Measurements from ENCODE around the gene DISC1. TPM values are rescaled to one million over a fixed set of nuclear protein-coding genes. Genes with fewer than 3 reads are reported as not detected.
"Not testable (repeated sequence)": the region's sequence is repeated elsewhere in the genome, so short reads cannot be mapped to it uniquely, and the experiment has no call there.

DISC1 gene
- total RNA-seq, 2 donors from 2014 or later: 8.0 to 9.4 TPM

DNA sequence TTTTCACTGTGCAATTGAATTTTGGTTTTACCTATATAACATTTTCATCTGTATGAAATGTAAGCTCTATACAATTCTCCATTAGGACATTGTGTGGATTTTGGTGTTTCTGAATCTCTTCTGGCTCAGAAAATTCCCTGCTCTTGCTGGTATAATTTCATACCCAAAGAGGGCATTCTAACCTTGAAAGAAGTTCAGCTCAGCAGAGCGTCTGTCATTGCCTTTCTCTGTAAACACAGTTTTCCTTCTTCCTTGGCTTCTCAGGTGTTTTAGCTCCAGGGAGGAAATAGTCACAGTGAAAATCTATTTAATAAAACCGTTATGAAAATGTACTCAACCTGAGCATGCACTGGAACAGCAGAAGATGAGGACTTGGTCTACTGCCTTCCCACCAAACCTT lies 16.0 kb downstream of the DISC1 start:
- Mint-ChIP-seq H3K4me1 (no peaks in the 10 kb centered on the region), H3K27ac (no peak overlapping the region), H3K36me3 (ENCODE audit: low read depth) (peaks cover 16% of the 10 kb centered on the region), H3K4me3 (no peak overlapping the region), H3K9me3 (peaks cover 22% of the 10 kb centered on the region), H3K27me3 (ENCODE audit: insufficient read depth) (peaks cover 3% of the 10 kb centered on the region)
- H3K27me3 ChIP-seq (ENCODE audit: control insufficient read depth, insufficient read depth, low read length, poor library complexity, severe bottlenecking): no peaks in the 10 kb centered on the region
- H3K9me3 ChIP-seq (ENCODE audit: control insufficient read depth, low read length): peaks cover 7% of the 10 kb centered on the region
- H3K9ac ChIP-seq (ENCODE audit: extremely low read depth, low read length, poor library complexity, severe bottlenecking): no peak overlapping the region
- TF ChIP-seq, protein P1, sequence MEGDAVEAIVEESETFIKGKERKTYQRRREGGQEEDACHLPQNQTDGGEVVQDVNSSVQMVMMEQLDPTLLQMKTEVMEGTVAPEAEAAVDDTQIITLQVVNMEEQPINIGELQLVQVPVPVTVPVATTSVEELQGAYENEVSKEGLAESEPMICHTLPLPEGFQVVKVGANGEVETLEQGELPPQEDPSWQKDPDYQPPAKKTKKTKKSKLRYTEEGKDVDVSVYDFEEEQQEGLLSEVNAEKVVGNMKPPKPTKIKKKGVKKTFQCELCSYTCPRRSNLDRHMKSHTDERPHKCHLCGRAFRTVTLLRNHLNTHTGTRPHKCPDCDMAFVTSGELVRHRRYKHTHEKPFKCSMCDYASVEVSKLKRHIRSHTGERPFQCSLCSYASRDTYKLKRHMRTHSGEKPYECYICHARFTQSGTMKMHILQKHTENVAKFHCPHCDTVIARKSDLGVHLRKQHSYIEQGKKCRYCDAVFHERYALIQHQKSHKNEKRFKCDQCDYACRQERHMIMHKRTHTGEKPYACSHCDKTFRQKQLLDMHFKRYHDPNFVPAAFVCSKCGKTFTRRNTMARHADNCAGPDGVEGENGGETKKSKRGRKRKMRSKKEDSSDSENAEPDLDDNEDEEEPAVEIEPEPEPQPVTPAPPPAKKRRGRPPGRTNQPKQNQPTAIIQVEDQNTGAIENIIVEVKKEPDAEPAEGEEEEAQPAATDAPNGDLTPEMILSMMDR (conservative IDR thresholded peaks at IDR 0.05): no peak
- DNase-seq: no peak
- no peaks in the 10 kb centered on the region for H3K36me3 ChIP-seq (ENCODE audit: control insufficient read depth, insufficient read depth, low read length)
- no peak overlapping the region for H3K4me3 ChIP-seq (ENCODE audit: low read length)
- no peak overlapping the region for H3K27ac ChIP-seq (ENCODE audit: low read depth, low read length)
- 85 to 100% methylated on average over 2 of the region's 2 CpGs for WGBS, 2 experiments (ENCODE audit: insufficient coverage in 1 of 2, insufficient read length in 1 of 2)
- no peaks in the 10 kb centered on the region for H3K4me1 ChIP-seq (ENCODE audit: control insufficient read depth, insufficient read depth, low read length)

DNA sequence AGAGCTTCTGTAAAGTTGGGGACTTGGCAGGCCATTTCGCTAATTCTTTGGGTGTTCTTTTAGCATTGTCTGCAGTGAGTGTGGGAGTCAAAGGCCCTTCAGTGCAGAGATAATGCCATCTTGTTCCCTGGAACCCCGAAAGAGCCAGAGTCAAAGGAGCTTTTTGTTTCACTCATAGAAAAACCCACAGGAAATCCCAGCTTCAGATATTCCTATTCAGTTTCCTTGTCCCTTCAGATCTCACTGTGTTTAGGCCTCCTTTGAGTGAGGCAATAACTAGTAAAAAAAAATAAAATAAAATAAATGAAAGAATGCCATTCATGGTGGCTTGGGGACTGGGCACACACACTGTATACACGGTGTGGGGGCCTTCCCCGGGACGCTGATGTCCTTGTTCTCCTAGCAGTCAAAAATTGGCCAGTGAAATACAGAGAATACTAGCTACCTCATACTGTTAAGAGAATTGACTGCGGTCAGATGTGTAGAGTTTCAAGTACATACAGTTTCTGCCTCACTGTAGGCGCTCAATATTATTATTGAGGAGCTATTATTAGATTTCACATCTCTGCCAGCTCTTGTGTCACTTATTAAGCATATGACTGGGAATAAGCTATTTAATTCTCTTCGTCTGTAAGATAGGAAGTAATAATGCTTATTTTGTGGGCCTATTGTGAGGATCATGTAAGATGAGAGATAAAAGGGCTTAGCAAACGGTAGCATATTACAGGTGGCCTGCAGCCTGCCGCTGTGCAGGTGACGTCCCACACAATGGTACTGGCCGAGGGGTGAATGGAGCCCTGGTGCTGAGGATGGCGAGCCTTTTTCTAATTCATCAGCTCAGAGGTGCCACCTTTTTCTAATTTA lies 16.7 kb downstream of the DISC1 start:
- H3K9ac ChIP-seq (ENCODE audit: extremely low read depth, low read length, poor library complexity, severe bottlenecking): no peak overlapping the region
- H3K27me3 ChIP-seq (ENCODE audit: control insufficient read depth, insufficient read depth, low read length, poor library complexity, severe bottlenecking): no peaks in the 10 kb centered on the region
- peaks cover 7% of the 10 kb centered on the region for H3K27me3 Mint-ChIP-seq (ENCODE audit: insufficient read depth)
- H3K36me3 ChIP-seq (ENCODE audit: control insufficient read depth, insufficient read depth, low read length): no peaks in the 10 kb centered on the region
- H3K9me3 ChIP-seq (ENCODE audit: control insufficient read depth, low read length): peaks cover 7% of the 10 kb centered on the region
- H3K9me3 Mint-ChIP-seq: peaks cover 26% of the 10 kb centered on the region
- no peak overlapping the region for H3K27ac ChIP-seq (ENCODE audit: low read depth, low read length)
- peaks cover 15% of the 10 kb centered on the region for H3K36me3 Mint-ChIP-seq (ENCODE audit: low read depth)
- no peaks in the 10 kb centered on the region for H3K4me1 Mint-ChIP-seq
- H3K4me1 ChIP-seq (ENCODE audit: control insufficient read depth, insufficient read depth, low read length): no peaks in the 10 kb centered on the region
- WGBS, 2 experiments (ENCODE audit: insufficient coverage in 1 of 2, insufficient read length in 1 of 2): 88 to 91% methylated on average over 11 to 13 of the region's 13 CpGs
- H3K4me3 ChIP-seq (ENCODE audit: low read length): no peak overlapping the region
- no peak for DNase-seq
- H3K4me3 Mint-ChIP-seq: no peak overlapping the region
- TF ChIP-seq, protein P1 (conservative IDR thresholded peaks at IDR 0.05): no peak
- no peak overlapping the region for H3K27ac Mint-ChIP-seq

DNA sequence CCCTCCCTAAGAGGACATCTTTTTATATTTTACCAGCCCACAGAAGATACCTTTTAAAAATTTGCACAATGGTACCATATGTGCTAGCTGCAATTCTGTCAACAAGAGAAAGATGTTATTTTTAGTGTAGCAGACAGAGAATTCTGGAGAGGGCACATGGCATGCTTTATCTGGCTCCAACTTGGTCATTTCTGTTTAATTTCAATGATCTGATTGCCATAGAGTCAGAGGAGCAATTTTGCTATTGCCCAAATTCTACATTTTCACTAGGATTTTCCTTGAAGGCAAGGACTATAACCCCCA lies 17.3 kb downstream of the DISC1 start:
- Histone ChIP-seq H3K4me1 (ENCODE audit: control insufficient read depth, insufficient read depth, low read length) (no peaks in the 10 kb centered on the region), H3K4me3 (ENCODE audit: low read length) (no peak overlapping the region), H3K9ac (ENCODE audit: extremely low read depth, low read length, poor library complexity, severe bottlenecking) (no peak overlapping the region), H3K27ac (ENCODE audit: low read depth, low read length) (no peak overlapping the region), H3K9me3 (ENCODE audit: control insufficient read depth, low read length) (peaks cover 7% of the 10 kb centered on the region), H3K36me3 (ENCODE audit: control insufficient read depth, insufficient read depth, low read length) (no peaks in the 10 kb centered on the region), H3K27me3 (ENCODE audit: control insufficient read depth, insufficient read depth, low read length, poor library complexity, severe bottlenecking) (no peaks in the 10 kb centered on the region)
- peaks cover 15% of the 10 kb centered on the region for H3K36me3 Mint-ChIP-seq (ENCODE audit: low read depth)
- peaks cover 26% of the 10 kb centered on the region for H3K9me3 Mint-ChIP-seq
- H3K4me3 Mint-ChIP-seq: no peak overlapping the region
- no peaks in the 10 kb centered on the region for H3K4me1 Mint-ChIP-seq
- TF ChIP-seq, protein P1 (conservative IDR thresholded peaks at IDR 0.05): no peak
- no peak for DNase-seq
- H3K27me3 Mint-ChIP-seq (ENCODE audit: insufficient read depth): peaks cover 7% of the 10 kb centered on the region
- no peak overlapping the region for H3K27ac Mint-ChIP-seq

- H3K4me3 ChIP-seq (ENCODE audit: low read length); H3K27me3 ChIP-seq (ENCODE audit: control insufficient read depth, insufficient read depth, low read length, poor library complexity, severe bottlenecking); H3K27me3 Mint-ChIP-seq (ENCODE audit: insufficient read depth); H3K9ac ChIP-seq (ENCODE audit: extremely low read depth, low read length, poor library complexity, severe bottlenecking); H3K27ac ChIP-seq (ENCODE audit: low read depth, low read length); H3K4me3 Mint-ChIP-seq; DNase-seq; H3K27ac Mint-ChIP-seq; H3K36me3 ChIP-seq (ENCODE audit: control insufficient read depth, insufficient read depth, low read length); H3K9me3 ChIP-seq (ENCODE audit: control insufficient read depth, low read length); H3K4me1 ChIP-seq (ENCODE audit: control insufficient read depth, insufficient read depth, low read length); H3K4me1 Mint-ChIP-seq: not testable (repeated sequence)
- Mint-ChIP-seq H3K9me3 (peaks cover 26% of the 10 kb centered on the region), H3K36me3 (ENCODE audit: low read depth) (peaks cover 15% of the 10 kb centered on the region)
- WGBS, 2 experiments (ENCODE audit: insufficient coverage in 1 of 2, insufficient read length in 1 of 2): 96 to 100% methylated on average over 3 to 6 of the region's 6 CpGs
Measured at GRCh38 chr1:231645634-231646033, 19.0 kb downstream of the DISC1 start.

GRCh38 chr1:231646165-231646564 lies 19.6 kb downstream of the DISC1 start:
- DNase-seq; H3K4me1 Mint-ChIP-seq; H3K27me3 ChIP-seq (ENCODE audit: control insufficient read depth, insufficient read depth, low read length, poor library complexity, severe bottlenecking); H3K4me1 ChIP-seq (ENCODE audit: control insufficient read depth, insufficient read depth, low read length); H3K36me3 ChIP-seq (ENCODE audit: control insufficient read depth, insufficient read depth, low read length); H3K4me3 ChIP-seq (ENCODE audit: low read length); H3K4me3 Mint-ChIP-seq; H3K9ac ChIP-seq (ENCODE audit: extremely low read depth, low read length, poor library complexity, severe bottlenecking); H3K27ac Mint-ChIP-seq; H3K27ac ChIP-seq (ENCODE audit: low read depth, low read length); H3K9me3 ChIP-seq (ENCODE audit: control insufficient read depth, low read length); H3K27me3 Mint-ChIP-seq (ENCODE audit: insufficient read depth): not testable (repeated sequence)
- peaks cover 11% of the 10 kb centered on the region for H3K36me3 Mint-ChIP-seq (ENCODE audit: low read depth)
- peaks cover 26% of the 10 kb centered on the region for H3K9me3 Mint-ChIP-seq
- WGBS, 2 experiments (ENCODE audit: insufficient coverage in 1 of 2, insufficient read length in 1 of 2): 98% methylated on average over 2 of the region's 4 CpGs; no CpG with 5 or more reads in 1 of the 2 experiments
